HG03575 (cell line): ENCODE measurements around the gene SPATA33.
"Not testable (repeated sequence)": the region's sequence is repeated elsewhere in the genome, so short reads cannot be mapped to it uniquely, and the experiment has no call there.

Experiments
- ATAC-seq: cut with Tn5 transposase; IDR thresholded peaks from one replicate; pipeline ENCODE4 v1.9.1; 2021; ENCODE audit not compliant: unreplicated experiment, insufficient number of reproducible peaks, low FRiP score; ENCODE audit errors: extremely low read depth

The SPATA33 gene

GRCh38 chr16:89656435-89657121, 1.1 kb upstream of the SPATA33 start:
- ATAC-seq: no peak

- ATAC-seq: no peak
These were observed 714 bp downstream of the SPATA33 start for GRCh38 chr16:89658221-89658879.

GRCh38 chr16:89660146-89660545, 2.5 kb downstream of the SPATA33 start:
- ATAC-seq: no peak

- ATAC-seq: no peak
These were observed 3.6 kb downstream of the SPATA33 start for GRCh38 chr16:89661215-89661614.

GRCh38 chr16:89664238-89664637, 6.6 kb downstream of the SPATA33 start:
- ATAC-seq: not testable (repeated sequence)

GRCh38 chr16:89667000-89667399, 9.4 kb downstream of the SPATA33 start:
- not testable (repeated sequence) for ATAC-seq

- ATAC-seq: no peak
These were observed 10.0 kb downstream of the SPATA33 start for GRCh38 chr16:89667633-89668032.

- ATAC-seq: no peak
These were observed 11.1 kb downstream of the SPATA33 start for GRCh38 chr16:89668790-89669158.

- no peak for ATAC-seq
These were observed 12.1 kb downstream of the SPATA33 start for GRCh38 chr16:89669755-89670154.

- no peak for ATAC-seq
These were observed 13.1 kb downstream of the SPATA33 start for GRCh38 chr16:89670496-89671431.

GRCh38 chr16:89671565-89671964, 13.9 kb downstream of the SPATA33 start:
- not testable (repeated sequence) for ATAC-seq

GRCh38 chr16:89672177-89672941, 14.7 kb downstream of the SPATA33 start:
- ATAC-seq: no peak

- no peak for ATAC-seq
These were observed 20.6 kb downstream of the SPATA33 start for GRCh38 chr16:89678258-89678657.

- ATAC-seq: no peak
These were observed 28.3 kb downstream of the SPATA33 start for GRCh38 chr16:89685916-89686315.

GRCh38 chr16:89686520-89687091, 29.0 kb downstream of the SPATA33 start, which contains the start of gene CDK10:
Gene CDK10, plus strand, starts transcription at chr16:89686689. Its CDS starts 22 bp downstream, at chr16:89686711.
- no peak for ATAC-seq

- ATAC-seq: no peak
These were observed 29.7 kb downstream of the SPATA33 start for GRCh38 chr16:89687092-89687940.

GRCh38 chr16:89688395-89688794, 30.8 kb downstream of the SPATA33 start:
- ATAC-seq: no peak

GRCh38 chr16:89689142-89689541, 31.5 kb downstream of the SPATA33 start:
- ATAC-seq: no peak
